OCI-LY1 (cell line): Measurements from ENCODE around the gene ABCA8.

Source experiments
- H2AFZ ChIP-seq: fragments of 200-600 bp; sonication (generic), shearing (Covaris generic); 2 replicates; pipeline ENCODE4 v1.6.0; 2014; ENCODE audit warnings: antibody characterized with exemption, mild to moderate bottlenecking, low read length
- H3F3A ChIP-seq: fragments of 200-600 bp; sonication (generic), shearing (Covaris generic); 2 replicates; pipeline ENCODE4 v1.6.0; 2014; ENCODE audit warnings: mild to moderate bottlenecking, antibody characterized with exemption, low read length, moderate library complexity; ENCODE audit not compliant: insufficient read depth
- H3K27ac ChIP-seq: fragments of 200-600 bp; sonication (generic); 2 replicates; pipeline ENCODE4 v1.5.1; 2014; ENCODE audit warnings: low read length, mixed run types, mild to moderate bottlenecking, low read depth; ENCODE audit not compliant: poor library complexity, severe bottlenecking
- H3K27me3 ChIP-seq: fragments of 200-600 bp; sonication (generic); 2 replicates; pipeline ENCODE4 v1.6.0; 2014; ENCODE audit warnings: antibody characterized with exemption, mild to moderate bottlenecking, low read length, moderate library complexity; ENCODE audit not compliant: insufficient read depth
- H3K36me3 ChIP-seq: fragments of 200-600 bp; sonication (generic); 2 replicates; pipeline ENCODE4 v1.6.1; 2014; ENCODE audit warnings: mild to moderate bottlenecking, antibody characterized with exemption, low read length, moderate library complexity, mixed read lengths; ENCODE audit not compliant: insufficient read depth
- H3K4me1 ChIP-seq: fragments of 200-600 bp; sonication (generic); 2 replicates; pipeline ENCODE4 v1.5.1; 2014; ENCODE audit warnings: mild to moderate bottlenecking, low read length, moderate library complexity; ENCODE audit not compliant: insufficient read depth, severe bottlenecking
- H3K4me2 ChIP-seq: fragments of 200-600 bp; sonication (generic), shearing (Covaris generic); 2 replicates; pipeline ENCODE4 v1.6.1; 2014; ENCODE audit warnings: low read length
- H3K4me3 ChIP-seq: fragments of 200-600 bp; sonication (generic); 2 replicates; pipeline ENCODE4 v1.5.1; 2014; ENCODE audit warnings: low read length, low read depth, mild to moderate bottlenecking, mixed read lengths; ENCODE audit not compliant: poor library complexity, severe bottlenecking
- H3K79me2 ChIP-seq: fragments of 200-600 bp; shearing (Covaris generic); 2 replicates; pipeline ENCODE4 v1.6.1; 2016; ENCODE audit warnings: mixed run types, low read length, mixed read lengths; ENCODE audit not compliant: insufficient read depth
- H3K9ac ChIP-seq: fragments of 200-600 bp; sonication (generic), shearing (Covaris generic); 2 replicates; pipeline ENCODE4 v1.6.1; 2014; ENCODE audit warnings: mild to moderate bottlenecking, low read length, mixed read lengths
- H3K9me2 ChIP-seq: fragments of 200-600 bp; sonication (generic), shearing (Covaris generic); 2 replicates; pipeline ENCODE4 v1.6.1; 2014; ENCODE audit warnings: low read depth, mild to moderate bottlenecking, low read length, mixed read lengths
- H3K9me3 ChIP-seq: fragments of 200-600 bp; shearing (Covaris generic); 2 replicates; pipeline ENCODE4 v1.6.1; 2014; ENCODE audit warnings: low read length, mixed read lengths
- H4K20me1 ChIP-seq: fragments of 200-600 bp; sonication (generic), shearing (Covaris generic); 2 replicates; pipeline ENCODE4 v1.6.0; 2016; ENCODE audit warnings: mild to moderate bottlenecking, low read length; ENCODE audit not compliant: insufficient read depth
- CTCF ChIP-seq: fragments of 200-600 bp; sonication (generic), shearing (Covaris generic); IDR thresholded peaks from 2 replicates; pipeline ENCODE4 v1.5.1; 2017; ENCODE audit warnings: mild to moderate bottlenecking, antibody characterized with exemption, low read length, moderate library complexity, mixed read lengths
- EZH2 ChIP-seq: fragments of 200-600 bp; sonication (generic), shearing (Covaris generic); IDR thresholded peaks from 2 replicates; pipeline ENCODE4 v1.8.0; 2017; ENCODE audit warnings: borderline replicate concordance, mixed run types, mild to moderate bottlenecking, antibody characterized with exemption, low read length, moderate library complexity, mixed read lengths

Gene ABCA8

GRCh38 chr17:68832109-68832802 lies 122.9 kb downstream of the ABCA8 start:
- Histone ChIP-seq H3F3A (no peaks in the 10 kb centered on the region), H3K27me3 (no peaks in the 10 kb centered on the region), H2AFZ (no peak overlapping the region), H3K79me2 (no peaks in the 10 kb centered on the region), H3K4me2 (no peak overlapping the region), H3K4me3 (no peak overlapping the region), H3K27ac (no peak overlapping the region), H3K9me3 (no peaks in the 10 kb centered on the region), H3K9me2 (no peaks in the 10 kb centered on the region), H3K36me3 (no peaks in the 10 kb centered on the region), H3K9ac (no peak overlapping the region), H3K4me1 (no peaks in the 10 kb centered on the region), H4K20me1 (no peaks in the 10 kb centered on the region)
- TF ChIP-seq CTCF (no peak), EZH2 (no peak)

GRCh38 chr17:68831170-68831569 lies 124.0 kb downstream of the ABCA8 start:
- no peaks in the 10 kb centered on the region for H3K79me2 ChIP-seq

DNA sequence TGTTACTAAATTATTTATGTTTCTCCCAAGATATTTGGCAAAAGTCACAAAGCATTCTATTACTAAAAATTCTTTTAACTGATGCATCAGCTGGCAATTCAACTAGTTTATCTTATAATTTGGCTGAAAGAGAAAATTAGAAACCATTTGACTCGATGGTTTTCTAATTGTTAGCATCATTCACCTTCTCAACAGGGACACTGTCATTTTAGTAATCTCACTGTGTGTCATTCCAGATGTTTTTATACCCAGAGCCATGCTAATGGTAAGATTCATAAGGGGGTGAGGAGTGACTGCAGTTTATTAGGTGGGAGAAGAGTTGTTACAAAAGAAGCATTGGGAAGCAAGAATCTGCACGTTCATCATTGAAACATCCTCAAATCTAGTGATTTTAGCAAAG lies 124.9 kb downstream of the ABCA8 start:
- no peaks in the 10 kb centered on the region for H3K4me1 ChIP-seq
- H3K9me2 ChIP-seq, result no peaks in the 10 kb centered on the region
- no peak overlapping the region for H2AFZ ChIP-seq
- H3K27ac ChIP-seq, result no peak overlapping the region
- no peaks in the 10 kb centered on the region for H3K36me3 ChIP-seq
- H3K9me3 ChIP-seq, result no peaks in the 10 kb centered on the region
- no peaks in the 10 kb centered on the region for H3K27me3 ChIP-seq
- H3F3A ChIP-seq, result no peaks in the 10 kb centered on the region
- no peak overlapping the region for H3K4me2 ChIP-seq
- no peaks in the 10 kb centered on the region for H4K20me1 ChIP-seq
- H3K9ac ChIP-seq, result no peak overlapping the region
- no peak overlapping the region for H3K4me3 ChIP-seq
- TF ChIP-seq EZH2 (no peak), CTCF (no peak)
- no peaks in the 10 kb centered on the region for H3K79me2 ChIP-seq

More at GRCh38 chr17:68831170-68831569, 124.0 kb downstream of the ABCA8 start:
- TF ChIP-seq CTCF, result no peak
- no peak for TF ChIP-seq EZH2
- Histone ChIP-seq H3K4me1 (no peaks in the 10 kb centered on the region), H3K9me3 (no peaks in the 10 kb centered on the region), H3K27ac (no peak overlapping the region), H3K36me3 (no peaks in the 10 kb centered on the region), H3K9me2 (no peaks in the 10 kb centered on the region), H3K27me3 (no peaks in the 10 kb centered on the region), H4K20me1 (no peaks in the 10 kb centered on the region), H2AFZ (no peak overlapping the region), H3K4me2 (no peak overlapping the region), H3F3A (no peaks in the 10 kb centered on the region), H3K9ac (no peak overlapping the region), H3K4me3 (no peak overlapping the region)
